Activated CD8-positive, alpha-beta T cell treated with anti-CD3 and anti-CD28 coated beads for 36 hours (primary cell): Measurements from ENCODE around the gene ZC3H12A. TPM values are rescaled to one million over a fixed set of nuclear protein-coding genes. Genes with fewer than 3 reads are reported as not detected.

Source experiments
- ATAC-seq: fragments of 200-7000 bp; cut with Tn5 transposase; one replicate; pipeline ENCODE4 v1.10.0; 2021; ENCODE audit warnings: mild to moderate bottlenecking, moderate library complexity
- CTCF ChIA-PET: fragments of 350-600 bp; sonication (Branson Sonifier 250); formaldehyde crosslinking; loops from one replicate; lab custom pipeline; 2021; ENCODE audit warnings: antibody characterized with exemption; lab: Charles Lee
- POLR2A ChIA-PET: fragments of 350-600 bp; sonication (Branson Sonifier 250); formaldehyde crosslinking; loops from one replicate; lab custom pipeline; 2021; ENCODE audit warnings: antibody characterized with exemption; lab: Charles Lee
- DNase-seq: peaks from one replicate; pipeline ENCODE4 v3.0.0-alpha.2; 2020
- H3K27ac Mint-ChIP-seq: one replicate; pipeline ENCODE4 v1.8.0; 2021; ENCODE audit warnings: mild to moderate bottlenecking, mixed read lengths
- H3K27me3 Mint-ChIP-seq: one replicate; pipeline ENCODE4 v1.8.0; 2021; ENCODE audit warnings: mixed read lengths
- H3K36me3 Mint-ChIP-seq: one replicate; pipeline ENCODE4 v1.8.0; 2021; ENCODE audit warnings: low read depth, mixed read lengths
- H3K4me1 Mint-ChIP-seq: one replicate; pipeline ENCODE4 v1.8.0; 2021; ENCODE audit warnings: low read depth, mixed read lengths
- H3K4me3 Mint-ChIP-seq: one replicate; pipeline ENCODE4 v1.8.0; 2021; ENCODE audit warnings: mild to moderate bottlenecking, moderate library complexity, mixed read lengths
- H3K9me3 Mint-ChIP-seq: one replicate; pipeline ENCODE4 v1.8.0; 2021; ENCODE audit warnings: mixed read lengths
- CTCF ChIP-seq: fragments of 200-600 bp; IDR thresholded peaks from one replicate; pipeline ENCODE4 v1.8.0; 2022; ENCODE audit warnings: antibody characterized with exemption, mild to moderate bottlenecking
- intact Hi-C: fragments of 100-400 bp; cut with micrococcal nuclease; formaldehyde crosslinking; loops from one replicate; pipeline ENCODE4 v1.10.0; 2022
- total RNA-seq, 2 experiments: library from RNA; stranded (reverse); gene quantifications; one replicate each; pipeline ENCODE4 v1.2.3, GENCODE V29; 2021

The ZC3H12A gene
- total RNA-seq, 2 experiments from 2014 or later = 20.4 to 20.5 TPM

DNA sequence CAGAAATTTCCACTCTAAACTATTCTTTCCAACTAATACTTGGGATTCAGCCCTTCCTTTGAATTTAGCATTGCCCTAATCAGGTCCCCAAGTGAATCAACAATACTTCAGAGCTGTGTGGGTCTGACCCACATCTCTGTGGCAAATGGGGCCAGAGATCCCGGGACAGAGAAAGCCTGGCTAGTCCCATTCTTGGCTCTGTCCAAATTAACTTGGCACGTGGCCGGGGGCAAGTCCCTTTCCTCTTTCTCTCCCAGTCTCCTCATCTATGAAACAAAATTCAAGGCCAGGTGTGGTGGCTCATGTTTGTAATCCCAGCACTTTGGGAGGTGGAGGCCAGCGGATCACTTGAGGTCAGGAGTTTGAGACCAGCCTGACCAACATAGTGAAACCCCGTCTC lies 6.3 kb upstream of the ZC3H12A start:
- POLR2A ChIA-PET = interaction anchor here (1.2 kb wide), 1 partner anchor 9 kb away, joined by 3 read pairs; no protein-coding TSS in a partner anchor
- no peak overlapping the region for H3K27ac Mint-ChIP-seq

DNA sequence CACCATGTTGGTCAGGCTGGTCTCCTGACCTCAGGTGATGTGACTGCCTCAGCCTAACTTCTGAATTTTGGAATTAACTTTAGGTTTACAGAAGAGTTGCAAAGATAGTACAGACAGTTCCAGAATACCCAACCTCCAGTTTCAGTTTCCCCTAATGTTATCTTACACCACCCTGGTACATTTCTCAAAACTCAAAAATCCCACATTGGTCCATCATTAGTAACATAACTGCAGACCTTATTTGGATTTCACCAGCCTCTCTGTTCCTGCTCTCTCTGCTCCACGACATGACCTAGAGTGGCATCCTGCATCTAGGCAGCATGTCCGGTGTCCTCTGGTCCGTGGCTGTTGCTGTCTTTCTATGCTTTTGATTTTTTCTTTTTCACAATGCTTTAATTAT lies 5.0 kb upstream of the ZC3H12A start:
- H3K27ac Mint-ChIP-seq = no peak overlapping the region
- H3K4me3 Mint-ChIP-seq = no peak overlapping the region
- H3K4me1 Mint-ChIP-seq = peaks cover 38% of the 10 kb centered on the region
- H3K9me3 Mint-ChIP-seq = no peaks in the 10 kb centered on the region
- intact Hi-C loops = no loop called here
- no peak for ATAC-seq
- no peak for DNase-seq
- ChIA-PET POLR2A (interaction anchor here (1.0 to 1.5 kb wide), 2 partner anchors 9 to 17 kb away, joined by 3 to 4 read pairs; no protein-coding TSS in a partner anchor), CTCF (interaction anchor here (1.0 to 8.4 kb wide), 3 partner anchors 13 to 17 kb away, joined by 3 to 112 read pairs (median 10); no protein-coding TSS in a partner anchor)
- no peaks in the 10 kb centered on the region for H3K27me3 Mint-ChIP-seq
- no peak for TF ChIP-seq CTCF
- H3K36me3 Mint-ChIP-seq = no peaks in the 10 kb centered on the region

More for the DNA sequence above, 6.3 kb upstream of the ZC3H12A start:
- H3K36me3 Mint-ChIP-seq = no peaks in the 10 kb centered on the region
- DNase-seq (no peak), ATAC-seq (no peak)
- H3K4me1 Mint-ChIP-seq = peaks cover 33% of the 10 kb centered on the region
- TF ChIP-seq CTCF = no peak
- H3K4me3 Mint-ChIP-seq = no peak overlapping the region
- H3K27me3 Mint-ChIP-seq = no peaks in the 10 kb centered on the region
- CTCF ChIA-PET = interaction anchor here (1.0 to 21.0 kb wide), 3 partner anchors 9 to 25 kb away, joined by 5 to 380 read pairs (median 41); no protein-coding TSS in a partner anchor
- H3K9me3 Mint-ChIP-seq = no peaks in the 10 kb centered on the region
- intact Hi-C loops = no loop called here

GRCh38 chr1:37471345-37472231 lies 2.8 kb upstream of the ZC3H12A start:
- peak overlapping the region; percentile 90 for H3K4me3 Mint-ChIP-seq
- no peaks in the 10 kb centered on the region for H3K9me3 Mint-ChIP-seq
- H3K27ac Mint-ChIP-seq = peak overlapping the region; percentile 84
- H3K36me3 Mint-ChIP-seq = peaks cover 17% of the 10 kb centered on the region
- POLR2A ChIA-PET = interaction anchor here (1.0 to 9.3 kb wide), 4 partner anchors 10 to 43 kb away, joined by 3 to 52 read pairs (median 4); partner anchors contain the start of gene MEAF6
- intact Hi-C loops = loop anchor here (5.0 kb wide), 1 partner anchor 541 kb away; the partner anchor contains the start of gene UTP11
- CTCF ChIA-PET = interaction anchor here (1.2 to 8.9 kb wide), 6 partner anchors 14 to 212 kb away, joined by 3 to 112 read pairs (median 4); partner anchors contain the start of gene GNL2
- peaks cover 38% of the 10 kb centered on the region for H3K4me1 Mint-ChIP-seq
- ATAC-seq (no peak), DNase-seq (no peak)
- no peak for TF ChIP-seq CTCF
- no peaks in the 10 kb centered on the region for H3K27me3 Mint-ChIP-seq

DNA sequence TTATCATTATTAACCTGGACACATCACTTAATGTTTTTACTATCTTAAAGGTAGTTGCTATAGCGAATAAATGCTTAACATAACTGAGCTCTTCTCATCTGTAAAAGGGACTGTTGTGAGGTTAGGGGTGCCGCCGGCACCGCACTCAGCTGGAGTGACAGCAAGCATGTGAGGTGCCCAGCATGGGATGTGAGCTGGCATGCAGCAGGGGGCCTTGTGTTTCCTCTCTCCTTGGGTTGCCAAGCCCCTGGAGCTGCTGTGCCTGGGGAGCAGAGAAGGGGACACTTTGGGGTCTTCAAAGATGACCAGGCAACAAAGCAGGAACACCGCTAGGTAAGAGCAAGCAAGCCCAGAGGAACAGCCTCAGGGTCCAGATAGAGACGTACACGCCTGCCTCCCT lies 2.1 kb upstream of the ZC3H12A start:
- intact Hi-C loops = loop anchor here (5.0 kb wide), 1 partner anchor 540 kb away; the partner anchor contains the start of gene UTP11
- ATAC-seq = no peak
- Mint-ChIP-seq H3K9me3 (no peaks in the 10 kb centered on the region), H3K36me3 (peaks cover 23% of the 10 kb centered on the region), H3K27me3 (no peaks in the 10 kb centered on the region), H3K4me1 (peaks cover 34% of the 10 kb centered on the region), H3K27ac (peak overlapping the region; percentile 84), H3K4me3 (peak overlapping the region; percentile 90)
- ChIA-PET CTCF (interaction anchor here (1.2 to 8.9 kb wide), 6 partner anchors 14 to 211 kb away, joined by 3 to 112 read pairs (median 4); partner anchors contain the start of gene GNL2), POLR2A (interaction anchor here (1.0 to 9.3 kb wide), 4 partner anchors 9 to 42 kb away, joined by 3 to 52 read pairs (median 4); partner anchors contain the start of gene MEAF6)
- peak; percentile 18 for DNase-seq
- no peak for TF ChIP-seq CTCF
